GM13977 (cell line): Measurements from ENCODE around the gene STX8.
A peak's percentile ranks its signal among the peaks of the same experiment; 100 is the strongest.
"Not testable (repeated sequence)": the region's sequence is repeated elsewhere in the genome, so short reads cannot be mapped to it uniquely, and the experiment has no call there.

ENCODE experiments used
- DNase-seq: peaks from one replicate; pipeline ENCODE4 v3.0.0; 2012; ENCODE audit warnings: low spot score
- CTCF ChIP-seq: IDR thresholded peaks from 2 replicates; pipeline ENCODE4 v1.5.1; 2012; ENCODE audit warnings: mild to moderate bottlenecking, control low read depth; ENCODE audit not compliant: insufficient read depth; ENCODE audit errors: extremely low read depth, missing control alignments
- in situ Hi-C: fragments of 300-500 bp; cut with MboI; formaldehyde crosslinking; loops from one replicate; pipeline ENCODE4 v1.12.0; 2022; ENCODE audit warnings: low sequenced_read_pairs, low pct_unique_long_range_greater_than_20kb, mixed read lengths, inconsistent platforms; ENCODE audit not compliant: unreplicated experiment

The STX8 gene

DNA sequence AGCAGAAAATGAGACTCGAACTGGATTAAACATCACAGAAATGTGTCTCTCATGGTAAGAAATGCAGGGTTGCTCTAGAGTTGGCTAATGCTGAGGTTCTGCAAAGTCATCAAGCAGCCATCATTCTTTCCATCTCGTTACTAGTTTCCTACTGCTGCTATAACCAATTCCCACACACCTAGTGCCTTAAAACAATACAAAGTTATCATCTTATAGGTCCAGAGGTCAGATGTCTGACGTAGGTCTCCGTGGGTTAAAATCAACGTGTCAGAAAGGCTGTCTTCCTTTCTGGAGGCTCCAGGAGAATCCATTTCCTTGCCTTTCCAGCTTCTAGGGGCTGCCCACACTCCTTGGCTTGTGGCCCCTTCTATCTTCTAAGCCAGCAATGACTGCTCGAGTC lies 118.6 kb downstream of the STX8 start:
- no peak for TF ChIP-seq CTCF
- in situ Hi-C loops = no loop called here
- no peak for DNase-seq

GRCh38 chr17:9456330-9456729 lies 119.3 kb downstream of the STX8 start:
- TF ChIP-seq CTCF = no peak
- in situ Hi-C loops = no loop called here
- DNase-seq = peak; percentile 34

- DNase-seq = no peak
- no peak for TF ChIP-seq CTCF
- in situ Hi-C loops = no loop called here
Observed at GRCh38 chr17:9451934-9452333, 123.7 kb downstream of the STX8 start.

- DNase-seq, in situ Hi-C loops: not testable (repeated sequence)
Observed at GRCh38 chr17:9447298-9447697, 128.3 kb downstream of the STX8 start.

DNA sequence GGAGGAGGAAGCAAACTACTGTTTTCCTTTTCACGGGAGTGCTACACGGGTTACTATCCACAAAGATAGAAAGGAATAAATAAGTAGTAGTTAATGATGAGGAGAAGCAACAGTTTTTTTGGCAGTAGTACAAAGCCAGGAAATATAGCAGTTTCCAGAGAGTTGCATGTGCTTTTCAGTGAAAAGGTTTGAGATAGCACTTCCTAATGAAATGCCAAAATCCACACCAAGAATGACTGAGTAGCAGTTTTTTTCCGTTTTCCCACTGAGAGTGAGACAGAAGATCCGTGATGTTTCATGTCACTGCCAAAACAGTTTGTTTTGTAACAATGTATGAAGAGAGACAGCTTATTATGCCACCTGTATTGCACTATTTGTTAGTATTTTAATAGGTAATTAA lies 129.1 kb downstream of the STX8 start:
- no peak for TF ChIP-seq CTCF
- no peak for DNase-seq
- in situ Hi-C loops = no loop called here

GRCh38 chr17:9445424-9445823 lies 130.2 kb downstream of the STX8 start:
- DNase-seq = no peak
- in situ Hi-C loops = no loop called here
- no peak for TF ChIP-seq CTCF

GRCh38 chr17:9444687-9445086 lies 130.9 kb downstream of the STX8 start:
- in situ Hi-C loops = no loop called here
- TF ChIP-seq CTCF = no peak
- DNase-seq = no peak

DNA sequence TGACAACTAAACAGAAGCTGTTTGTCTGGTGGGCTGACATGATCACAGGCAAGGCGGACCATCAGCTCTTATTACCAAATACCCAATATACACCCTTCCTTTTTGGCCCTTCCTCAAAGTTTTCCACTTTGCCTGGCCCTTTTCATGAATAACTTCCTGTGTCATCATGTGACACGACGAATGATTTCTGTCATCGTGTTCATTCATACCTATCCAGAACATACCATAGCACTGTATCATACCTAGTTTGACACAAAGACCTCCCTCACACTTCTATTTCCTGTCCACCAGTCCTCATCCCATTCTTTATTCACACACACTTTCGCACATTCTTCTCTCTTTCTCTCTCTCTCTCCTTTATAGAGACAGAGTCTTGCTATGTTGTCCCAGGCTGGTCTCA lies 131.8 kb downstream of the STX8 start:
- no peak for TF ChIP-seq CTCF
- in situ Hi-C loops = no loop called here
- DNase-seq = no peak
